ENCODE measurements around the gene DYNLT1.
"Not testable (repeated sequence)": the region's sequence is repeated elsewhere in the genome, so short reads cannot be mapped to it uniquely, and the experiment has no call there.

Gene DYNLT1

GRCh38 chr6:158621694-158622544 lies 22.6 kb downstream of the DYNLT1 start:
- DNase-seq, result no peak

GRCh38 chr6:158620963-158621693 lies 23.4 kb downstream of the DYNLT1 start:
- no peak for DNase-seq

GRCh38 chr6:158619922-158620801 lies 24.4 kb downstream of the DYNLT1 start:
- no peak for DNase-seq

DNA sequence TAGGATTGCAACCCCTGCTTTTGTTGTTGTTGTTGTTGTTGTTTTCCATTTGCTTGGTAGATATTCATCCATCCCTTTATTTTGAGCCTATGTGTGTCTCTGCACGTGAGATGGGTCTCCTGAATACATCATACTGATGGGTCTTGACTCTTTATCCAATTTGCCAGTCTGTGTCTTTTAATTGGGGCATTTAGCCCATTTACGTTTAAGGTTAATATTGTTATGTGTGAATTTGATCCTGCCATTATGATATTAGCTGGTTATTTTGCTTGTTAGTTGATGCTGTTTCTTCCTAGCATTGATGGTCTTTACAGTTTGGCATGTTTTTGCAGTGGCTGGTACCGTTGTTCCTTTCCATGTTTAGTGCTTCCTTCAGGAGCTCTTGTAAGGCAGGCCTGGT lies 26.3 kb downstream of the DYNLT1 start:
- not testable (repeated sequence) for DNase-seq

DNA sequence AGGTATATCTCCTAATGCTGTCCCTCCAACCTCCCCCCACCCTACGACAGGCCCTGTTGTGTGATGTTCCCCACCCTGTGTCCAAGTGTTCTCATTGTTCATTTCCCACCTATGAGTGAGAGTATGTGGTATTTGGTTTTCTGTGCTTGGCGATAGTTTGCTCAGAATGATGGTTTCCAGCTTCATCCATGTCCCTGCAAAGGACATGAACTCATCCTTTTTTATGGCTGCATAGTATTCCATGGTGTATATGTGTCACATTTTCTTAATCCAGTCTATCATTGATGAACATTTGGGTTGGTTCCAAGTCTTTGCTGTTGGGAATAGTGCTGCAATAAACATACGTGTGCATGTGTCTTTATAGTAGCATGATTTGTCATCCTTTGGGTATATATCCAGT lies 29.9 kb downstream of the DYNLT1 start:
- DNase-seq, result not testable (repeated sequence)

GRCh38 chr6:158611541-158612370 lies 32.8 kb downstream of the DYNLT1 start:
- no peak for DNase-seq

DNA sequence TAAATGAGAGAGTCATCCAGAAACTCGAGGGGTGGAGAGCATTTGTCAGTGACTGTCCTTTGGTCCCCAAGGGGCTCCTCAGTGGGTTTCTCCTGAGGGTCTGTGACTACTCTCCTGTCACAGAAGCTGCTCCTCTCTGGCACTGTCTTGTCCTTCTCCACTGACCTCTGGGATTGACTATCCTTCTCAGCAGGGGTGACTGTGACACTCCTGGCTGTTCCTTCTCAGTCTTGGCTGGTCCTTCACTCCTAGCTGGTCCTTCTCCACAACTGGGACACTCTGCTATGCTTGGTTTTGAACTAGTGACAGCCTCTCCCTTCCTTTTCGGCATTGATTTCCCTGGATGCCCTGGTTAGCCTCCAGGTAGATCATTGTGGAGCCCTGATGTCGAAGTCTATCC lies 33.5 kb downstream of the DYNLT1 start:
- no peak for DNase-seq

DNA sequence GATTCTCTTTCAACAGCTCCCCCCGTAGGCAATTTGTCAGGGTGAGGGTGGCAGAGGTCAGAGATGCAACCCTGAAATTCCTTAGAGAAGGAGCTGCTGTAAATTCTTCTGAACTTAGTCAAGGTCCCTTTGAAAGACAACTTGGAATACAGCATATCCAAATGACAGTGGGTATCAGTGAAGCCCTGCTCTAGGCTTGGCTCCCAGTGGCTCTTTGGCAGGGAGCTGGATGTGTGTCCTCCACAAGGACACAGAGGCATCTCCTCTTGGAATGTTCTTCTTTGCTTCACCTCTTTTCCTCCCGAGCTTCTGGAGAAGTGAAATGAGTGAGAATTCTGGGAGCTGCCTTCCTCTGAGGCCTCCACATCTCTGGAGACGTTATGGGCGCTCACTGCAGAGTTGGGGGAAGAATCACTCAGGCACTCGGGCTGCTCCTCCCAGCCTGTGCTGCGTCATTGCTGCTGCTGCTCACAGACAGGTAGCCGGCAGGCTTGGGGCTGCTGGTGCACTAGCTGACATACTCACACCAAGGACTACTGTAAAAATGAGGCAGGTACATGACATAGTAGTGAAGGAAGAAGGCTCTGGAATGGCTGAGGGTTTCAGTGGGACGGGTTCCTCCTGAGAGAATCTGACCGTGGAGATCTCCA lies 34.1 kb downstream of the DYNLT1 start:
- DNase-seq, result no peak

- DNase-seq, result no peak
These were observed 34.9 kb downstream of the DYNLT1 start for GRCh38 chr6:158609455-158610155.

- no peak for DNase-seq
These were observed 36.3 kb downstream of the DYNLT1 start for GRCh38 chr6:158608221-158608620.

DNA sequence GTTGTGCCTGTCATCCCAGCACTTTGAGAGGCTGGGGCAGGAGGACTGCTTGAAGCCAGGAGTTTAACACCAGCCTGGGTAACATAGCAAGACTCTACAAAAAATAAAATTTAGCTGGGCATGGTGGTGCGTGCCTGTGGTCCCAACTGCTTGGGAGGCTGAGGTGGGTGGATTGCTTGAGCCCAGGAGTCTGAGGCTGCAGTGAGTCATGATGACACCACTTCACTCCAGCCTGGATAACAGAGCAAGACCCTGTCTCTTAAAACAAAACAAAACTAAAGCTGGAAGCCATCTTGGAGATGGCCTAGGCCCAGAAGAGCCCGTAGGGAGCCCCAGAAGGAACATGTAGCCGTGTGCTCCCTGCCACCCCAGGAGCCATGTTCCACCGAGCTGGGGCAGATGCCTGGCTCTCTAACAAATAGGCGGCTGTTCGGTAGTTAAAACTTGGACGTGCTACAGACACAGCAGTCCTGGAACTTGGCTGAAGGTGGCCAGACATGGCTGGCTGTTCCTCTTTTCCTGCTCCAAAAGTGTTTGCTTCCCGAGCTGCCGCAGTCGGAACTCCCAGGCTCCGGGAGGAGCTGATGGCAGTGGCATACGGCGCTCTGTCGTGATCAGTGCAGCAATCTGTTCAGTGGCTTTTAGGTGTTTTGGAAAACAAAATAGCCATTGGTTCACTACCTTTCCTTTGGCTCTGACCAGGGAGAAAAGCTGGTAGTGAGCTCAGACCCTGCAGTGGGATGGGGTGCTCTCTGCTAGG lies 37.0 kb downstream of the DYNLT1 start:
- no peak for DNase-seq

GRCh38 chr6:158606935-158607334 lies 37.6 kb downstream of the DYNLT1 start:
- no peak for DNase-seq

DNA sequence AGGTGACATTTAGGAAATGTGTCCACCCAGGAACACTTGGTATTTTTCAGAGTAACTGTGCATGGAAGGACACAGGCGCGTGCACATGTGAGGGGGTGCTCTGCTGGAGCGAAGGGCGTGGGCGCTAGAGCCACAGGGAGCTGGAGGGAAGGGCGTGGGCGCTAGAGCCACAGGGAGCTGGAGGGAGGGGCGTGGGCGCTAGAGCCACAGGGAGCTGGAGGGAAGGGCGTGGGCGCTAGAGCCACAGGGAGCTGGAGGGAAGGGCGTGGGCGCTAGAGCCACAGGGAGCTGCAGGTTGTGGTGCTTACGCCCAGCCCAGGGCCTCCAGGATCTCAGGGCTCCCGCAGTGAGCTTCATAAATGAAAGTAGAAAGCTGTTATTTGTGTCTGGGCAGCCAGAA lies 38.5 kb downstream of the DYNLT1 start:
- not testable (repeated sequence) for DNase-seq

DNA sequence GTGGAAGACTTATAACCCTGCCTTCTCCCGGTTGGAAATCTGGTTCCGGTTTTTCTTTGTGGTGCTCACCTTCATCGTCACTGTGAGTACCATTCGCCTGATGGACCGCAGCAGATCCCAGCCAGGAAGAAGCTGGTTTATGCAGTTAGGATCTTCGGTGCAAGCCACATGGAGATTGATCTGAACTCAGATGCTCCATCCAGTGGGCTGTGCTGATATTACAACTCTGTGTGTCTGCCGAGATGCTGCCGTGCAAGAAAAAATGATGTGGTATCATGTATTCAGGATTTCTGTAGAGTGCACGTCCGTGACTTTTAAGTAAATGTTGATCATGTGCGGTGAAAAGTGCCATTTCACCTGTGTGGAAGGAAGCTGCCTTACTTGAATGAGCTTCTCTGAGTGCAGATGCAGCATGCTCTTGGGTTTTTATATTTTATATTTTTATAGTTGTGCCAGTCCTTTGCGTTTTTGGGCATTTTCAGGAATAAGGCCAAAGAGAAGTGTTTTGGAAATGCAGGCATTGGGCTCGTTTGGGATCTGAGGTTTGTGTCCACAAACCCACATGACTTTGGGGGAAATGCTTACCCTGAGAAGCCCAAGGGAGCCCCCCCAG lies 39.2 kb downstream of the DYNLT1 start:
- peak; percentile 53 for DNase-seq

- no peak for DNase-seq
These were observed 40.5 kb downstream of the DYNLT1 start for GRCh38 chr6:158604048-158604406.

- no peak for DNase-seq
These were observed 41.1 kb downstream of the DYNLT1 start for GRCh38 chr6:158603261-158604047.

DNA sequence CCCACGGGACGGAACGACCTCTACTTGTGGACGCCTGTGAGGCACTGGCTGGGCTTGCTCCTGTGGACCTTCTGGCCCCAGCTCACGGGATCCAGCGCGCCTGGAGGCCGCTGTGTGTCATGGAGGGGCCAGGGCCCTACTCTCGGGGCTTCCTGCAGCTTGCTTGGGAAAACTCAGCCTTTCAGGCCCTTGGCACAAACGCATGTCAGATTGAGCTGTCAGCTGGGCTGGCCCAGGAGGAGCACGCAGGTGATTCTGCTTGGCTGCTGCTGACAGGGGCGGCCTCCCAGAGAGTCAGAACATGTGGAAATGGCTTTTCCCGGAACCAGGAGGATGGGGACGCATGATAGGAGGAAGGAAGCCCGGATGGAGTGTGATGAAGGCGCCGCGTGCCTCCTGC lies 44.9 kb downstream of the DYNLT1 start:
- DNase-seq, result no peak

- DNase-seq, result no peak
These were observed 47.0 kb downstream of the DYNLT1 start for GRCh38 chr6:158597565-158597964.

DNA sequence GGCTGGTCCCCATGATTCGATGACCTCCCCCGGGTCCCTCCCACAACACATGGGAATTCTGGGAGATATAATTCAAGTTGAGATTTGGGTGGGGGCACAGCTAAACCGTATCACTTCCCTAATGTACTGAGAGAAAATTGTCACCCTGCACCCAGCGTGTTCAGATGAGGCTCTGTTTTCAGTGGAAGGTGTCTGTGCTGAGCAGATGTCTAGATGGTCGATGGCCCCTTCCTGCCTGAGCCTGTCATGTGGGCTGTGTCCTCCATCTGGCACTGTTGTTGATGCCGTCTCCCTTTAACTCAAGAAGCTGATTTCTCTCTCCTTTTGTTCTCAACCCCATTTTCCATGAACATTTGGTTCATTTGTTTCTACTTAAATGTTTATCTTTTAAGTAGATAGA lies 47.7 kb downstream of the DYNLT1 start:
- DNase-seq, result peak; percentile 92
